Astrocyte (in vitro differentiated cells and primary cell): ENCODE measurements around the gene SUMO3.

Experiments used
- EZH2 ChIP-seq: IDR thresholded peaks from 2 replicates; pipeline ENCODE4 v1.6.1; 2012; ENCODE audit warnings: mild to moderate bottlenecking, low read length, inconsistent platforms; ENCODE audit not compliant: insufficient read depth
- TF ChIP-seq, protein P1 (sequence below): IDR thresholded peaks from 2 replicates; pipeline ENCODE4 v1.5.1; 2011; ENCODE audit warnings: low read depth, mild to moderate bottlenecking, inconsistent platforms, low read length, moderate library complexity; ENCODE audit not compliant: insufficient read depth

DNA sequence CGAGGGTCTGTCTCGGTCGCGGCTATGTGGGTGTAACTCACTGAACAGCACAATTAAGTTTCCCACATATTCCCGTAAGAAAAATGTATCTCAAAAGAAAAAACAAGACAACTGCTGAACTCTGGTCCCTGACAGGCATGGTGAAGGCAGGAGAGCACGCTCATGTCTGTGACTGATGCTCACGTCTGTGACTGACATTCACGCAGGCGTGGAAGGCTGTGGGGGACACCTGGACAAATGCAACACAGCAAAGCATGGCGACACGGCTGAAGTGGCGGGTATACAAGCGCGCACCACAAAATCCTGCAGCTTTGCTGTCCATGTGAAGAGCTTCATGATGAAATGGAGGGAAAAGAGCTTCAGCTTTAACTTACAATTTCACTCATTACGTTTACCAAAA lies 49.6 kb upstream of the SUMO3 start:
- TF ChIP-seq, protein P1, sequence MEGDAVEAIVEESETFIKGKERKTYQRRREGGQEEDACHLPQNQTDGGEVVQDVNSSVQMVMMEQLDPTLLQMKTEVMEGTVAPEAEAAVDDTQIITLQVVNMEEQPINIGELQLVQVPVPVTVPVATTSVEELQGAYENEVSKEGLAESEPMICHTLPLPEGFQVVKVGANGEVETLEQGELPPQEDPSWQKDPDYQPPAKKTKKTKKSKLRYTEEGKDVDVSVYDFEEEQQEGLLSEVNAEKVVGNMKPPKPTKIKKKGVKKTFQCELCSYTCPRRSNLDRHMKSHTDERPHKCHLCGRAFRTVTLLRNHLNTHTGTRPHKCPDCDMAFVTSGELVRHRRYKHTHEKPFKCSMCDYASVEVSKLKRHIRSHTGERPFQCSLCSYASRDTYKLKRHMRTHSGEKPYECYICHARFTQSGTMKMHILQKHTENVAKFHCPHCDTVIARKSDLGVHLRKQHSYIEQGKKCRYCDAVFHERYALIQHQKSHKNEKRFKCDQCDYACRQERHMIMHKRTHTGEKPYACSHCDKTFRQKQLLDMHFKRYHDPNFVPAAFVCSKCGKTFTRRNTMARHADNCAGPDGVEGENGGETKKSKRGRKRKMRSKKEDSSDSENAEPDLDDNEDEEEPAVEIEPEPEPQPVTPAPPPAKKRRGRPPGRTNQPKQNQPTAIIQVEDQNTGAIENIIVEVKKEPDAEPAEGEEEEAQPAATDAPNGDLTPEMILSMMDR: no peak
- no peak for TF ChIP-seq EZH2
